Transverse colon (tissue), 4 donors: ENCODE results near the gene CREB5. TPM values are rescaled to one million over a fixed set of nuclear protein-coding genes. Genes with fewer than 3 reads are reported as not detected.

ENCODE experiments used
- DNase-seq: peaks from one replicate; pipeline ENCODE4 v3.0.0-alpha.2; 2019
- H3K27ac ChIP-seq, 4 donors: fragments of 200-600 bp; sonication (generic); 2 replicates each; pipeline ENCODE4 v1.5.1; 2016 to 2018; ENCODE audit warnings: inconsistent platforms in 4 of 4
- H3K27me3 ChIP-seq: fragments of 200-600 bp; sonication (generic); 2 replicates; pipeline ENCODE4 v1.5.1; 2017; ENCODE audit warnings: inconsistent platforms
- H3K36me3 ChIP-seq, 4 donors: fragments of 200-600 bp; sonication (generic); 2 replicates each; pipeline ENCODE4 v1.5.1; 2017 to 2019; ENCODE audit warnings: inconsistent platforms in 4 of 4
- H3K4me1 ChIP-seq, 4 donors: fragments of 200-600 bp; sonication (generic); 2 replicates each; pipeline ENCODE4 v1.5.1; 2017 to 2020; ENCODE audit warnings: inconsistent platforms in 4 of 4
- H3K4me3 ChIP-seq, 4 donors: fragments of 200-600 bp; sonication (generic); 1 replicate in 1 of 4; 2 replicates in 3 of 4; pipeline versions ENCODE4 v1.5.1 to v1.6.1; 2017 to 2019; ENCODE audit warnings: inconsistent platforms in 4 of 4
- H3K9me3 ChIP-seq, 2 donors: fragments of 200-600 bp; sonication (generic); 2 replicates each; pipeline ENCODE4 v1.5.1; 2017 to 2019; ENCODE audit warnings: inconsistent platforms in 2 of 2
- EP300 ChIP-seq: sonication (generic); formaldehyde crosslinking; IDR thresholded peaks from one replicate; pipeline ENCODE4 v1.6.1; 2017; ENCODE audit warnings: antibody characterized with exemption, low read depth
- POLR2A ChIP-seq: fragments of 450-650 bp; IDR thresholded peaks from one replicate; pipeline ENCODE4 v1.6.1; 2016; ENCODE audit warnings: antibody characterized with exemption, mild to moderate bottlenecking, moderate library complexity
- POLR2AphosphoS5 ChIP-seq, 3 donors: sonication (generic); formaldehyde crosslinking; IDR thresholded peaks; one replicate each; pipeline ENCODE4 v1.6.1; 2016; ENCODE audit warnings: antibody characterized with exemption in 3 of 3
- WGBS, 2 donors: methylation state at CpG; one replicate each; pipeline ENCODE4 v1.1.5; 2018; ENCODE audit warnings: low coverage in 1 of 2; 5-methylcytosine and 5-hydroxymethylcytosine counted together
- in situ Hi-C, 4 donors: fragments of 200-750 bp; cut with MboI; loops; one replicate each; pipeline versions ENCODE4 v1.15.0 to v1.15.1; 2017; ENCODE audit warnings: low sequenced_read_pairs in 3 of 4, low pct_ligation_motif_present in 1 of 4, low pct_unique_long_range_greater_than_20kb in 1 of 4
- intact Hi-C: fragments of 100-400 bp; cut with DNase I; formaldehyde crosslinking; loops from one replicate; pipeline ENCODE4 v1.15.1; 2023; ENCODE audit warnings: low total_unique reads
- total RNA-seq, 4 donors: library from RNA; depleted of rRNA; stranded (reverse); fragments of >200 nt; gene quantifications; one replicate each; pipeline ENCODE4 v1.1.0, GENCODE V29; 2016
- TF ChIP-seq, protein P1 (sequence below), 5 experiments: fragments of 200-600 bp in 3 of 5; fragments of 450-650 bp in 2 of 5; sonication (generic) in 3 of 5; IDR thresholded peaks; 1 replicate in 2 of 5; 2 replicates in 3 of 5; pipeline ENCODE4 v1.5.1; 2016 to 2017; ENCODE audit warnings: antibody characterized with exemption in 5 of 5, inconsistent platforms in 3 of 5, mild to moderate bottlenecking in 2 of 5, moderate library complexity in 1 of 5

The CREB5 gene
- total RNA-seq, 4 donors from 2014 or later: 3.0 to 12.2 (median 7.0) TPM

DNA sequence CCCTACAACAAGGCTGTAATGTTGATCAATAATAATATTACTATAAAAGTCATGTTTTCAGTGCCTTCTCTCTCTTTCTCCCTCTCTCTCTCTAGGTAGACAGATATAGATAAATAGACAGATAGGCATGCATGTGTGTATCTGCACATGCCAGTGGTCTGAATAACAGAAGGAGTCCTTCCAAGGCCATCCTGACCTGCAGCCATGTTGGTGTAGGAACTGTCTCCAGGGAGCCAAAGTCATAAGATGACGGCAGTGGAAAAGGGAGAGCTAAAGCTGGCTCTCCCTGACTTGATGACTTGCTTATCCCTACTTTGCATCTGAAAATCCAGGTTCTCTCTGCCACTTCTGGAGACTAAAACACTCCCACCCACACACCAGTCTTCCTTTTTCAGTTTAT, 432.8 kb downstream of the CREB5 start:
- Histone ChIP-seq H3K4me3 (no peak overlapping the region), H3K27me3 (peaks cover 6% of the 10 kb centered on the region), H3K36me3 (no peaks in the 10 kb centered on the region), H3K27ac (no peak overlapping the region), H3K9me3 (no peaks in the 10 kb centered on the region), H3K4me1 (no peaks in the 10 kb centered on the region)
- no peak for TF ChIP-seq EP300
- TF ChIP-seq, protein P1, sequence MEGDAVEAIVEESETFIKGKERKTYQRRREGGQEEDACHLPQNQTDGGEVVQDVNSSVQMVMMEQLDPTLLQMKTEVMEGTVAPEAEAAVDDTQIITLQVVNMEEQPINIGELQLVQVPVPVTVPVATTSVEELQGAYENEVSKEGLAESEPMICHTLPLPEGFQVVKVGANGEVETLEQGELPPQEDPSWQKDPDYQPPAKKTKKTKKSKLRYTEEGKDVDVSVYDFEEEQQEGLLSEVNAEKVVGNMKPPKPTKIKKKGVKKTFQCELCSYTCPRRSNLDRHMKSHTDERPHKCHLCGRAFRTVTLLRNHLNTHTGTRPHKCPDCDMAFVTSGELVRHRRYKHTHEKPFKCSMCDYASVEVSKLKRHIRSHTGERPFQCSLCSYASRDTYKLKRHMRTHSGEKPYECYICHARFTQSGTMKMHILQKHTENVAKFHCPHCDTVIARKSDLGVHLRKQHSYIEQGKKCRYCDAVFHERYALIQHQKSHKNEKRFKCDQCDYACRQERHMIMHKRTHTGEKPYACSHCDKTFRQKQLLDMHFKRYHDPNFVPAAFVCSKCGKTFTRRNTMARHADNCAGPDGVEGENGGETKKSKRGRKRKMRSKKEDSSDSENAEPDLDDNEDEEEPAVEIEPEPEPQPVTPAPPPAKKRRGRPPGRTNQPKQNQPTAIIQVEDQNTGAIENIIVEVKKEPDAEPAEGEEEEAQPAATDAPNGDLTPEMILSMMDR (IDR thresholded peaks at IDR 0.05): no peak
- TF ChIP-seq POLR2AphosphoS5 (IDR thresholded peaks at IDR 0.05): no peak
- TF ChIP-seq POLR2A: no peak
- no peak for DNase-seq
- 100% methylated on average over 1 of the region's 1 CpG; no CpG with 5 or more reads in 1 of the 2 donors for WGBS, 2 donors
- in situ Hi-C loops: no loop called here
- intact Hi-C loops: no loop called here

DNA sequence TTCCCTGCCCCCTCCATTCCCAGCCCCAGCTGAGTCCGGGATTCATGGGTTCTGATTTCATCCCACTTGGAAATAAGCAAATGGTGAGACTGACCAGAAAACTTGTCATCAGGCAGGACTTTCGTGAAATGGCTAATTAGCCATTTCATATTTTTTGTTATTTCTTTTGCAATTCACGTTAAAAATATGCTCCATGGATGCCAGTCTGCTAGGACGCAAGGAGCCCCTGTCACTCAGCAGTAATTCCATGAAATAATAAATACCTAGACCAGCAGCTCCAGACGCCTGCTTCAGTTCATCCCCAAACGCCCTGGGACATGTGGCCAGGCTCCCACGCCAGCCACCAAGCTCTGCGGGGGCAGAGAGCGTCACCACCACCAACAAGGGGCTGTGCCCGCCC, 434.9 kb downstream of the CREB5 start:
- TF ChIP-seq EP300: no peak
- TF ChIP-seq, protein P1 (IDR thresholded peaks at IDR 0.05): no peak
- no peak for TF ChIP-seq POLR2A
- no peak for TF ChIP-seq POLR2AphosphoS5 (IDR thresholded peaks at IDR 0.05)
- H3K27me3 ChIP-seq: peaks cover 27% of the 10 kb centered on the region
- WGBS, 2 donors: 87 to 92% methylated on average over 2 to 10 of the region's 10 CpGs
- no peaks in the 10 kb centered on the region for H3K9me3 ChIP-seq
- intact Hi-C loops (no loop called here), in situ Hi-C loops (no loop called here)
- H3K4me1 ChIP-seq: no peaks in the 10 kb centered on the region
- H3K36me3 ChIP-seq: no peaks in the 10 kb centered on the region
- H3K27ac ChIP-seq: no peak overlapping the region
- no peak for DNase-seq
- no peak overlapping the region for H3K4me3 ChIP-seq

DNA sequence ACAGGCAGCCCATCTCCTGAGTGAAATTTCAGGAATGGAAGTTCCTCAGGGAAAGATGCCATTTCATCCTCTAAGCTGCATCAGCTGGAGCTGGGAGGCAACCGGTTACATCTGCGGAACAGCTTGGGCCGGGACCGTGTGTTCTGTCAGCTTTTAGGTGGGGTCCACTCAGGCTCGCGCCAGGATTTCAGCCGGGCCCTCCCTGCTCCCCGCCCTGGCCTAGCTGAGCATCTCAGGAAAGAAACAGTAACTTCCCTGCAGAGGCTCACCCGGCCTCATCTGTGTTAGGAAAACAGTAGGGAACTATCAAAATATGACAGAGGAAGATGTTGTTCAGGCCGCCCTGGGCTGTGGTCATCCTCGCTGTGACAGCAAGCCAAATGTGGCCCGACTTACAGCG, 435.4 kb downstream of the CREB5 start:
- intact Hi-C loops (no loop called here), in situ Hi-C loops (no loop called here)
- DNase-seq: no peak
- Histone ChIP-seq H3K4me1 (no peaks in the 10 kb centered on the region), H3K27me3 (peaks cover 32% of the 10 kb centered on the region), H3K36me3 (no peaks in the 10 kb centered on the region), H3K27ac (no peak overlapping the region), H3K4me3 (no peak overlapping the region), H3K9me3 (no peaks in the 10 kb centered on the region)
- TF ChIP-seq POLR2AphosphoS5 (IDR thresholded peaks at IDR 0.05) (no peak), POLR2A (no peak), EP300 (no peak)
- TF ChIP-seq, protein P1 (IDR thresholded peaks at IDR 0.05): no peak
- WGBS, 2 donors: 80 to 86% methylated on average over 1 to 13 of the region's 13 CpGs

DNA sequence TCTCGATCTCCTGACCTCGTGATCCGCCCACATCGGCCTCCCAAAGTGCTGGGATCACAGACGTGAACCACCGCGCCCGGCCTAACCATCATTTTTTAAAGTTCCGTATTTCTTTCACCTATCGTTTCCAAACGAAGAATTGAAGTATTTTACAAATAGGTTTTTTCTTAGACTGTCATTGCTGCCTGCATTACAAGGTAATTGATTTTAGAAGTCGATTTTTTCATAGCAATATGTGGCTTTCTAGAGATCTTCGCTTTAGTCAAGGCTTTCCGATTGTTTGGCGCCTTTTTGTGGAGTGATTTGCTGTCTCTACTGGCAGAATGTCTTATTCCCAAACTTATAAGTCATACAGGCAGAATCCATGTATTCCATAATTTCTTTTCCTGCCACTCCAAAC, 436.6 kb downstream of the CREB5 start:
- no peak for DNase-seq
- peaks cover 44% of the 10 kb centered on the region for H3K27me3 ChIP-seq
- peaks cover 0 to 9% (median 4%) of the 10 kb centered on the region in 4 donors for H3K4me1 ChIP-seq
- TF ChIP-seq EP300 (no peak), POLR2AphosphoS5 (IDR thresholded peaks at IDR 0.05) (no peak), POLR2A (no peak)
- TF ChIP-seq, protein P1 (IDR thresholded peaks at IDR 0.05): no peak
- 87 to 100% methylated on average over 7 to 15 of the region's 15 CpGs for WGBS, 2 donors
- in situ Hi-C loops (no loop called here), intact Hi-C loops (no loop called here)
- no peaks in the 10 kb centered on the region for H3K9me3 ChIP-seq
- no peak overlapping the region for H3K4me3 ChIP-seq
- no peak overlapping the region for H3K27ac ChIP-seq
- H3K36me3 ChIP-seq: no peaks in the 10 kb centered on the region
